RPMI7951 (cell line): ENCODE data around the gene RGL1. TPM values are rescaled to one million over a fixed set of nuclear protein-coding genes. Genes with fewer than 3 reads are reported as not detected.
A peak's percentile ranks its signal among the peaks of the same experiment; 100 is the strongest.

Experiments used
- DNase-seq: peaks from one replicate; pipeline ENCODE4 v3.0.0-alpha.2; 2012; ENCODE audit warnings: low read depth
- total RNA-seq: library from RNA; depleted of rRNA; stranded (reverse); fragments of >200 nt; shearing (Covaris generic); gene quantifications from 2 replicates; pipeline ENCODE4 v1.2.3, GENCODE V29; 2014

The RGL1 gene
- total RNA-seq, 1 experiment from 2014 or later: 23.6 TPM

GRCh38 chr1:183864611-183865010, 59.7 kb downstream of the RGL1 start:
- DNase-seq: no peak

GRCh38 chr1:183869230-183869629, 64.3 kb downstream of the RGL1 start:
- DNase-seq: no peak

DNA sequence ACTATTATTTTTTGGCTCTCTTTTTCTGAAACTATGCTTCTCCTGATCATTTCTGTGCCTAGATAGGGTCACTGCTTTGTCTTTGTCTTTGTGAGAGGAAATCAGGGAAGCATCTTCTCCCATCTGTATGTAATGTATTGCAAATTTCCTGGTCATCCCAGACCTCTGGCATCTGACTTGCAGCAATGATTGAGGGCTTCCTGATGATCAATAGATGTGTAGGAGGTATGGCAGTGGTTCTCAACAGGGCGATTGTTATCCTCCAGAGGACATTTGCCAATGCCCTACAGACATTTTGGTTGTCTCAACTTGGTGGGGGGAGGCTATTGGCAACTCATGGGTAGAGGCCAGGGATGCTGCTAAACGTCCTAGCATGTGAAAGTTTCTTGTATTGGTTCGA, 64.7 kb downstream of the RGL1 start:
- DNase-seq: no peak

GRCh38 chr1:183870351-183871077, 65.6 kb downstream of the RGL1 start:
- DNase-seq: peak; percentile 59

- DNase-seq: peak; percentile 64
Observed at GRCh38 chr1:183871142-183871541, 66.2 kb downstream of the RGL1 start.

DNA sequence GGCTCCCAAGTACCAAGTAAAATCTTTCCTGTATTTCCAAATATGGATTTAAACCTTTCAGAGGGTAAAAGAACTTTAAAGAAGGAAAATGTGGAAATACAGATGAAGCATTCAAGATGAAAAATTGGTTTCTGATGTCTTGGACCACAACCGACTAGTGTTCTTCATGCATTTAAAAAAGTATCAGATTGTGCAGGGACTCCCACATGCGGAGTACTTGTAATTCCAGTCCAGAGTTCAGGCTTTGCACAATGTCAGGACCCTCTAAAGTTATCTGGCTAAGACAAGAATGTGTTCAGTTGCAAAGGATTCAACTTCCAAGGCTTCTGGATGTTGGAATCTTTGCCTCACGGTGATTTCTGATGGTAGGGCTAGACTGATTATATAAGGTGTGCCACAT, 66.7 kb downstream of the RGL1 start:
- DNase-seq: no peak

DNA sequence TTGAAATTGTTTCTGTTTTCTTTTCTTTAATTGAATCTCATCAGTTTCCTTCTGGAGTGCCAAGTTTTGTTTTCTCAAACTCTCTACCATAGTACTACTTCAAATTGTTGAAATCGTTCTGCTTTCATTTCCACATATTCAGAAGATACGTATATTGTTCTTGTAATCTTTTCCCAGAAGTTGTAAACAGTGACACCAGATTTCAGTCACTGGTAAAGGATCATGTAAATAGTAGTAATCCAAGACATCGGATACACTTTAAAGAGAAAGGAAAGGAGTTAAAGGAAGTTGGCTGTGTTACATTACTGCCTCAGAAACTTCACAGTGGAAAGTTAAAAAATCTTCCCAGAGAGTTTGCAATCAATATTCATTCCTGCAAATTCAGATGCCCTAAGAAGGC, 67.5 kb downstream of the RGL1 start:
- DNase-seq: no peak

GRCh38 chr1:183873642-183874041, 68.7 kb downstream of the RGL1 start:
- no peak for DNase-seq

DNA sequence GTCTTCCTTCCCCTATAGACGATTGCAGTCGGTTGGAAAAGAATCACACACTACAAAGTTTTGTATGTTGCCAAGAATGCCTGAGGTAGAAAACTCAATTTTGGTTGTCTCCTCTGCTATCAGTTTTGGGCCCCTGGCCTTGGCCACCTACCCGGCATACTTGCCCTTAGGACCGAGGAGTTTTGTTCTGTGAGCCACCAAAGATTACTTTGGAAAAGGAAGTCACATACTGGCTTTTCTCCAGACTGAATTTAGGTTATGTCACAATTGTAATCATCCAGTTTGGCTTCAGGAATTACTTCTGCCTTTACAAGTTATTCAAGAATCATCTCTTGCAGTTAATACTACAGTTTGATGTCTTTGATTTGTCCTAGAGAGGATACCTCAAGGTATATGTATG, 71.4 kb downstream of the RGL1 start:
- no peak for DNase-seq

DNA sequence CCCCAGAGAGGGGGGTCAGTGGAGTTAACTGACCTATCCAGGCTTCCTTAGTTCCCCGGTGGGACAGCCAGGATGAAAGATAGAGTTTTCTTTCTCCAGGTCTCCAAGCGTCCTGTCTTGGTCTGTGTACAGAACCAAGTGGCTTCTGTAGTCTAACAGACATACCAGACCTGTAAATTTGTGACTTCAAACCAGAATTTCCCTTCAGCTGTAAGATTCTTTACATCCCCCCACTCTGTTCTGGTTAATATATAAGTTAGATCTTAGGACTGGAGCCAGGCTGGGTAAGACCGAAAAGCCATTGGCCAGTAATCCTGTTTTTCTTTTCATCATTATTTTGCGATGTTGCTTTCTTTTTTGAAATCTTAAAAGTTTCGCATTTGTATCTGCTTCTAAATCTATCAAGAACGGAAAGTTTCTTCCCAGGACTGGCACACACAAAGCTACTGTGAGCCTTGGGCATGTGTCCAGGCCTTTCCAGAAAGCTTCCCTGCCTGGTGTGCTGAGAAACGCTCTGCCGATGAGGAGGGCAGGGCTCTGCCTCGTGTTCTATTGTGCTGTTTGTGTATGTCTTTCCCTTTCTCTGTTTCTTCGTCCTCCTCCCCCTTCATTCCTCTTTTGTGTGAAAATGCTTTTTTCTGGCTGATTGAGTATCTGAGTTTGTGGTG, 72.3 kb downstream of the RGL1 start:
- DNase-seq: peak; percentile 64

GRCh38 chr1:183879494-183879893, 74.6 kb downstream of the RGL1 start:
- no peak for DNase-seq

- no peak for DNase-seq
Observed at GRCh38 chr1:183879966-183880365, 75.0 kb downstream of the RGL1 start.

DNA sequence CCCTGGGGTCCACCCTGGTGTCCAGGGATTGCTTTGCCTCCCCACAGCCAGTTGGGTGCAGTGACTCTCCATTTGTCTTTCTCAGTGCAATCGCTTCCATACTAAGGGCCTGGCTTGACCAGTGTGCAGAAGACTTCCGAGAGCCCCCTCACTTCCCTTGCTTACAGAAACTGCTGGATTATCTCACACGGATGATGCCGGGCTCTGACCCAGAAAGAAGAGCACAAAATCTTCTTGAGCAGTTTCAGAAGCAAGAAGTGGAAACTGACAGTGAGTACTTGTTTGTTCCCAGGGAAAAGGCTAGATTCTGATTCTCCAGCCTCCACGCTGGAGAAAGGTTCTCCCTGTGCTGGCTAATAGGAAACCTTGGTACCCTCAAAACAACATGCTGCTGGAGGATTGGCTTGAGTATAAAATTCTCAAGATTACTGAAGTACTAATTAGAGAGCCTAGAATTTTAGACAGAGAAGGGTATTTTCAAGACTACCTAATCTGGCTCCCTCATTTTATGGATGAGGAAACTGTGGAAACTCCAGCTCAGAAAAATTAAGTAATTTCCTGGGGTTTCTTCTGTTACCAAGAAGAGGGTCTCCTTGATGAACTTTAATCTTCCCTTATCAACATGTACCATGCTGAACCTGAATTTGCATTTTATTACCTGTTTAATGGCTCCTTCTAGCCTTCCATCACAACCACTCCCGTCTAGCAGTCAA, 75.8 kb downstream of the RGL1 start:
- DNase-seq: no peak

DNA sequence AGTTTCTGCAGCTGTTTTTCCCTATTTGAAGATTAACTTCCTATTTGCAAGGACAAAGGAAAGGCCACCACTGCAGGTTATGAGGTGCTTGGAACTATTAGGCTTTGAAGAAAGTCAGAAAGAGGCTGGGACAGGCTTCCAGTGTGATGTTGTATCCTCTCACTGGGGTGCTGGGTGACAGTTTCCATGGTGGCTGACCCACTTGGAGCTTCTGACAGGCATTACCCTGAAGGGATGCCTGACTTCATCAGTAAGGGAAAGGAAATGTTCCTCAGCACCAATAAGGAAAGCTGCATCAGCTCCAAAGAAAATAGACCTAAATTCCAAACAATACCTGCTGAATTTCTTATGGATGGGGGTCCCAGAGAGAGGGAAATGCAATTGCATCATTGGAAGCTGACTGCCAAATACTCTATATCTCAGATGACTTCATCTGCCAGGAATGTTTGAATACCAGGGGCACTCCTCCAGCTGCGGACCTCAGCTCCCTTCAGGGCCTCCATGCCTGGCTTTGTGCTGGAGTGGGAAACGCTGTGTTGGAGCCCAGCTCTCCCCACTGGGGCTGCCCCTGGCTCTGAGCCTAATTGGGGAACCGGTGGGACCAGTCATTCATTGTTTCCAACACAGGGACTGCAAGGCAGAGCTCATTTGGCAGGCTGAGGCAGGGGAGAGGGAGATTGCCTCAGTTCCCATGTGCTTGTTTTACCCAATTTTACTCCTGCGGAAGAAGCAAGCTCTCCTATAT, 76.6 kb downstream of the RGL1 start:
- peak; percentile 94 for DNase-seq

DNA sequence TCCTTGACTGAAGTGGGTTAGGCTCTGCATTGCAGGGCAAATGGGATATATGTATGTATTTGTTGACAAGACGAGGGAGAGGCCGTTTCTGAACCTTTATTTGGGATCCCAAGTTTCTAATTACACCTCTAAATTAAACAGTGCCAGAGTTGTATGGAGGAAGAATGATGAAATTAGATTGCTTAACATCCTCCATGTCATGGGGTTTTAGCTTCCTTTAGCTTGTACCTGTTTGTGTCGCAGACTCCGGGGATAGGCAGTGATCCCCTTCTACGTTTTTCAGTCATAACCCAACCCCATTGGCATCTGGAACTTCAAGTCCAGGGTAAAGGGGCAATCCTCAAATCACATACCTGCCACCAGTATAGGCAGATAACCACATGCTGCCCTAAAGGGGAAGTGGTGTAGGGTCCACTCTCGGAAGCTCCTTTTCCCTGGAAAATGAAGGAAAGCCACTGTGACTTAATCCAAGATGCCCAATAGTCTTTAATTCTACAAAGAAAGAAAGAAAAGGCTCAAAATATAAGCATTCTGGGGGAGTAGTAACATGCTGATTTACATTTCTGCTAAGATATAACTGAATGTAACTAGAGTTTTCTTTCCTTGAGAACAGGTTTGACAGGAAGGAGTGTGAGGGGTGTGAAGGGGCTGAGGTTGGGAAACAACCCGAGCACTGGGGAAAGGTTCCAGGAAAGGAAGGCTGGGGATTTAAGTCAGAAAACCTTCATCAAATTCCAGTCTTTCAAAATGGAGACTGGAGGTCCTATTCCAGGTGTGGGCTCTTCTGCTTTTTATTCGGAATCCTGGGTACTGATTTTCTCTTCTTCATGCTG, 77.6 kb downstream of the RGL1 start:
- no peak for DNase-seq

- DNase-seq: no peak
Observed at GRCh38 chr1:183883623-183884022, 78.7 kb downstream of the RGL1 start.

DNA sequence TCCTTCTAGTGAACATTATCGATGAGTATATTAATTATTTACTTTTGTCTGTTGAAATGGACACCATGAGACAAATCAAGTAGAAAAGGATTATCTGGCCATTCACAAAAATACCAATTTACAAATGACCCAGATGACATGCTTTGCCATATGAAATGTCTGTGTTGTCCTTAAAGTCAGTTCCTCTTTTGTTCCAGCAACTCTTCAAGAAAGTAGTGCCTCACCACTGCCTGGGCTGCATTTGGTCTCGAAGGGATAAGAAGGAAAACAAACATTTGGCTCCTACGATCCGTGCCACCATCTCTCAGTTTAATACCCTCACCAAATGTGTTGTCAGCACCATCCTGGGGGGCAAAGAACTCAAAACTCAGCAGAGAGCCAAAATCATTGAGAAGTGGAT, 79.6 kb downstream of the RGL1 start:
- no peak for DNase-seq

GRCh38 chr1:183885142-183885735, 80.3 kb downstream of the RGL1 start:
- no peak for DNase-seq

DNA sequence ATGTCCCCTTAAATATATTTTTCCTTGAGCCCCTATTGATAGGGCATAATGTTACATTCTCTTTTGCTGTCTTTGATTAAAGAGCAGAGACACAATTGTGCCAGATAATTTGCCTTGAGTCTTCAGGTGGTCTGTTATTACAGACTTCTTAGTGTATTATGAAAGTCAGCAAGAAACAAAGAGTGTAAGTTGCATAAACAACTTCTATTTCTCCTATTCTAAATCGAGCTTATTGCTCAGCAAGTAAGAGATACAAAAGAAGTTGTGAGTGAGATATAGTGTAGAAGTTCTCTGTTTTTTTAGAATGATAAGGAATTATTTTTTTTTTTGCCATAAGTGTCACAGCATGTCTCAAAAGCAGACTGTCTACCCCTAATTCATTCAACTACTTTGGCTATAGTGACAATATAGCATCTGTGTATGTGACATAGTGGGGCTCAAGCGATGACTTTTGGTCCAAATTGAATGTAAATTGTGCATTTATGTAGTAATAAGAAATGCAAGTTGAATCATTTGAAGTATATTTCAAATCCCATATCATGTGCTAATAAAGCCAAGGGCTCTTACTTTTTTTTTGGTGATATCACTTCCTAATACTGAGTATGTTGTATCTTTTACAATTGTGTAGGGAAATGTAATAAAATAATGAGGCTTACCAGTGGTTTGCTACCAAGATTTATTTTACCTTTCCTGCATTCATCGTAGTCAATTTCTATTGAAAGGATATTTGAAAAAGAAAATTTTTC, 81.3 kb downstream of the RGL1 start:
- no peak for DNase-seq

DNA sequence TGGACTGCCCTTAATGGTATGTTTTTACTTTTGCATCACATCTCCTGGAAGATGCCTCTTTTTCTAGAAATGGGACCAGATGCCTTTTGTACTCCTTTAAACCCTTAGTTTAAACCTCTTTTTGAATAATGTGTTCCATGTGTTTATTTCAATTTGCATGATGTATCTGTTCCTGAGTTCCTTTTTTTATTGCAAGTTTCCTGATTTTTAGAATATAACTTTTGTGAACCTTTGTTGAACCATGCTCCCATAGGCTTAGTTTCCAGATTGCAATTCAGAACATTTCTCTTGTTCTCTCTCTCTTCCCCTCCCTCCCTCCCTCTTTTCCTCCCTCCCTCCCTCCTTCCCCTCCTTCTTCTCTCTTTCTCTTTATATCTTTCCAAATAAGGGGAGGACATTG, 81.9 kb downstream of the RGL1 start:
- DNase-seq: no peak
